OCI-LY1 (cell line): ENCODE results near the gene METTL25B.

Experiments used
- CTCF ChIP-seq: fragments of 200-600 bp; sonication (generic), shearing (Covaris generic); IDR thresholded peaks from 2 replicates; pipeline ENCODE4 v1.5.1; 2017; ENCODE audit warnings: mild to moderate bottlenecking, antibody characterized with exemption, low read length, moderate library complexity, mixed read lengths
- EZH2 ChIP-seq: fragments of 200-600 bp; sonication (generic), shearing (Covaris generic); IDR thresholded peaks from 2 replicates; pipeline ENCODE4 v1.8.0; 2017; ENCODE audit warnings: borderline replicate concordance, mixed run types, mild to moderate bottlenecking, antibody characterized with exemption, low read length, moderate library complexity, mixed read lengths

GRCh38 chr1:156766298-156767100, 38.2 kb downstream of the METTL25B start:
- TF ChIP-seq CTCF (no peak; the same call in 1 of the 2 replicates), EZH2 (no peak)
